ENCODE data around the gene NTF4. TPM values are rescaled to one million over a fixed set of nuclear protein-coding genes. Genes with fewer than 3 reads are reported as not detected.
A peak's percentile ranks its signal among the peaks of the same experiment; 100 is the strongest.
"Not testable (repeated sequence)": the region's sequence is repeated elsewhere in the genome, so short reads cannot be mapped to it uniquely, and the experiment has no call there.

The NTF4 gene
- total RNA-seq, 1 donor from 2014 or later: 1.1 TPM

DNA sequence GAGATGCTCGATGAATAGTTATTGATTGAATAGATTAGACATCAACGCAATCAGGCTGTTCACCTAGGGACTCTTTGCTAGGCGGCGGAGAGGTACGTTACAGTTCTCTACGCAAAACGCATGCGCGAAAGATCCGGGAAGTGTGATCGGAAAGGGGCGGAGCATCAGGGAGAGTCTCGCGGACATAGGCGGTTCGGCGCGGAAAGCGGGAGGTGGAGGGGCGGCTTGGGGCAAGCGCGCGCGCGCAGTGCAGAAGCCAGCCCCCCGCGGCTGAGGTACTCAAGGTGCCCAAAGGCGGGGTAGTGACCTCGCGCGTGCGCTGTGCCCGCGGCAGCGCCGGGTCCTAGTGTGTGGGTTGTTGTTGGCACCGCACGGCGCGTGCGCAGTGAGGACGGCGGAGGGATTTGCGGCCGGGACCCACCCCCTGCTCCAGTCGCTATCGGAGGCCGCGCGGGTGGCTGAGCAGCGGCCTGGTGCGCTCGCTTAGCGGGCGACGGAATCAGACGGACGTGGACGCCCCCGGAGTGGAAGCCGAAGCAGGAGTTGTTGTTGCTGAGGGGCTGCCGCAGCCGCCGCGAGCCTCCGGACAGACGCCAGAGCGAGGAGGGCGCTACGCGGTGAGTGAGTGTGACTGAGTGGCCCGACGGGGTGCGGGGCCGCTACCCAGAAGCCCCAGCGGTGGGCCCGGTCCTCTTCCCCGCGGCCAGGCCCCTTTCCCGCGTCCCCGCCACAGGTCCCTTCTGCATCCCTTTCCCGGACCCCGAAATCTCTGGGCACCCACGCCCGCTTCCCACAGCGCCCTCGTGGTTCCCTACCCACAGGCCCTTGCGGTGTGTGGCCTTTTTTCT is 20.6 kb upstream of the NTF4 start, which contains the start of gene SNRNP70:
SNRNP70 (plus strand) TSS at position 432 of the 848 bp plus-strand sequence. CDS start 964 bp downstream, outside the sequence.
- Mint-ChIP-seq H3K4me3 (ENCODE audit: unreplicated experiment) (peak within 1 kb of the TSS; percentile 99), H3K27ac (ENCODE audit: unreplicated experiment) (peak within 1 kb of the TSS; percentile 97), H3K9me3 (ENCODE audit: low read depth) (no peaks in the 10 kb centered on the region), H3K27me3 (ENCODE audit: low read depth) (no peaks in the 10 kb centered on the region), H3K4me1 (ENCODE audit: low read depth) (peaks cover 37% of the 10 kb centered on the region), H3K36me3 (ENCODE audit: low read depth) (peaks cover 10% of the 10 kb centered on the region)
- peak; percentile 100 for DNase-seq (ENCODE audit: low spot score)
- TF ChIP-seq, protein P1, sequence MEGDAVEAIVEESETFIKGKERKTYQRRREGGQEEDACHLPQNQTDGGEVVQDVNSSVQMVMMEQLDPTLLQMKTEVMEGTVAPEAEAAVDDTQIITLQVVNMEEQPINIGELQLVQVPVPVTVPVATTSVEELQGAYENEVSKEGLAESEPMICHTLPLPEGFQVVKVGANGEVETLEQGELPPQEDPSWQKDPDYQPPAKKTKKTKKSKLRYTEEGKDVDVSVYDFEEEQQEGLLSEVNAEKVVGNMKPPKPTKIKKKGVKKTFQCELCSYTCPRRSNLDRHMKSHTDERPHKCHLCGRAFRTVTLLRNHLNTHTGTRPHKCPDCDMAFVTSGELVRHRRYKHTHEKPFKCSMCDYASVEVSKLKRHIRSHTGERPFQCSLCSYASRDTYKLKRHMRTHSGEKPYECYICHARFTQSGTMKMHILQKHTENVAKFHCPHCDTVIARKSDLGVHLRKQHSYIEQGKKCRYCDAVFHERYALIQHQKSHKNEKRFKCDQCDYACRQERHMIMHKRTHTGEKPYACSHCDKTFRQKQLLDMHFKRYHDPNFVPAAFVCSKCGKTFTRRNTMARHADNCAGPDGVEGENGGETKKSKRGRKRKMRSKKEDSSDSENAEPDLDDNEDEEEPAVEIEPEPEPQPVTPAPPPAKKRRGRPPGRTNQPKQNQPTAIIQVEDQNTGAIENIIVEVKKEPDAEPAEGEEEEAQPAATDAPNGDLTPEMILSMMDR (IDR thresholded peaks at IDR 0.05): peak; percentile 18

DNA sequence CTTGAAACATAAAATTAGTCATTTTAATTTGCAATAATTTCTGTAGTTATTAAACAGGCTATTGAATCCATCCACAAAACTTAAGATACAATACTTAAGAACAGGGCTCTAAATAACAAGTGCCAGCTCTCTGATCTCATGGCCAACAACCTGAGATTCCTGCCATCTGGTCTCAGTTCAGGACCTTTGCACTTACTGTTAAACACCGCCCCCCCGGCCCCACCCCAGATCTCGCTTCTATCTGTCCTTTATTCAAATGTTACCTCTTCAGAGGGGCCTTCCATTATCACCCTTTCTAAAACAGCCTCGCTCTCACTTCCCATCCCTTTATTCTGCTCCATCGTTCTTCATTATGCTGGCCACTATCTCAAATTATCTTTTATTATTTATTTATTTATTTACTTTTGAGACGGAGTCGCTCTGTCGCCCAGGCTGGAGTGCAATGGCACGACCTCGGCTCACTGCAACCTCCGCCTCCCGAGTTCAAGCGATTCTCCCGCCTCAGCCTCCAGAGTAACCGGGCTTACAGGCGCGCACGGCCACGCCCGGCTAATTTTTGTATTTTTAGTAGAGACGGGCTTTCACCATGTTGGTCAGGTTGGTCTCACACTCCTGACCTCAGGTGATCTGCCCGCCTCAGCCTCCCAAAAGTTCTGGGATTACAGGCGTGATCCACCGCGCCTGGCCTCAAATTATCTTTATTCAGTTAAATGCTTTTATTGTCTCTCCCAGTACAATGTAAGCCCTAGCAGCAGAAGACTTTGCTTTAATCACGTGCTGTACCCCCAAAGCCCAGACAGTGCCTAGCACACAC is 19.8 kb upstream of the NTF4 start:
- Mint-ChIP-seq H3K4me3 (ENCODE audit: unreplicated experiment) (peak overlapping the region; percentile 99), H3K36me3 (ENCODE audit: low read depth) (peaks cover 9% of the 10 kb centered on the region), H3K27ac (ENCODE audit: unreplicated experiment) (peak overlapping the region; percentile 97), H3K9me3 (ENCODE audit: low read depth) (no peaks in the 10 kb centered on the region), H3K4me1 (ENCODE audit: low read depth) (peaks cover 37% of the 10 kb centered on the region), H3K27me3 (ENCODE audit: low read depth) (no peaks in the 10 kb centered on the region)
- TF ChIP-seq, protein P1 (IDR thresholded peaks at IDR 0.05): no peak
- no peak for DNase-seq (ENCODE audit: low spot score)

DNA sequence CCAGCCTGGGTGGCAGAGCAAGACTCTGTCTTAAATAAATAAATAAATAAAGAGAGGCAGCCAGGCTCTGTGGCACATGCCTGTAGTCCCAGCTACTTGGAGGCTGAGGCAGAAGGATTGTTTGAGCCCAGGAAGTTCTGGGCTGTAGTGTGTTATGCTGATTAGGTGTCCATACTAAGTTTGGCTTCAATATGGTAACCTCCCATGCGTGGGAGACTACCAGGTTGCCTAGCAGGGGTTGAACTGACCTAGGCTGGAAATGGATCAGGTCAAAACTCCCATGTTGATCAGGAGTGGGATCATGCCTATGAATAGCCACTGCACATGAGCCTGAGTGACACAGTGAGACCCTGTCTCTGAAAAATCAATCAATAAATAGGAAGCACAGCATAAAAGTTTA is 16.7 kb upstream of the NTF4 start:
- H3K27me3 Mint-ChIP-seq (ENCODE audit: low read depth): no peaks in the 10 kb centered on the region
- H3K36me3 Mint-ChIP-seq (ENCODE audit: low read depth): peaks cover 1% of the 10 kb centered on the region
- TF ChIP-seq, protein P1 (IDR thresholded peaks at IDR 0.05): no peak
- no peaks in the 10 kb centered on the region for H3K9me3 Mint-ChIP-seq (ENCODE audit: low read depth)
- H3K4me3 Mint-ChIP-seq (ENCODE audit: unreplicated experiment): no peak overlapping the region
- H3K4me1 Mint-ChIP-seq (ENCODE audit: low read depth): peaks cover 13% of the 10 kb centered on the region
- no peak for DNase-seq (ENCODE audit: low spot score)
- no peak overlapping the region for H3K27ac Mint-ChIP-seq (ENCODE audit: unreplicated experiment)

DNA sequence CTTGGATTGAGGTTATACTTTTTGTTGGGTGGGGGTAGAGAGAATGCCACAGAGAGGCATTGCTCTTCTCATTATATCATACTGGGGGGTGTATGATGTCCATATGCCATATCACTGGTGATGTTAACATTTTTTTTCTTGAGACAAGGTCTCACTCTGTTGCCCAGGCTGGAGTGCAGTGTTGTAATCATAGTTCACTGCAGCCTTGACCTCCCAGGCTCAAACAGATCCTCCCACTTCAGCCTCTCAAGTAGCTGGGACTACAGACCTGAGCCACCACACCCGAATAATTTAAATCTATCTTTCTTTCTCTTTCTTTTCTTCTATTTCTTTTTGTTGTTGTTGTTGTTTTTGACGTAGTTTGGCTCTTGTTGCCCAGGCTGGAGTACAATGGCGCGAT is 15.8 kb upstream of the NTF4 start:
- TF ChIP-seq, protein P1 (IDR thresholded peaks at IDR 0.05): no peak
- Mint-ChIP-seq H3K4me1 (ENCODE audit: low read depth) (peaks cover 8% of the 10 kb centered on the region), H3K36me3 (ENCODE audit: low read depth) (no peaks in the 10 kb centered on the region), H3K27me3 (ENCODE audit: low read depth) (no peaks in the 10 kb centered on the region), H3K9me3 (ENCODE audit: low read depth) (no peaks in the 10 kb centered on the region), H3K27ac (ENCODE audit: unreplicated experiment) (no peak overlapping the region), H3K4me3 (ENCODE audit: unreplicated experiment) (no peak overlapping the region)
- DNase-seq (ENCODE audit: low spot score): no peak

DNA sequence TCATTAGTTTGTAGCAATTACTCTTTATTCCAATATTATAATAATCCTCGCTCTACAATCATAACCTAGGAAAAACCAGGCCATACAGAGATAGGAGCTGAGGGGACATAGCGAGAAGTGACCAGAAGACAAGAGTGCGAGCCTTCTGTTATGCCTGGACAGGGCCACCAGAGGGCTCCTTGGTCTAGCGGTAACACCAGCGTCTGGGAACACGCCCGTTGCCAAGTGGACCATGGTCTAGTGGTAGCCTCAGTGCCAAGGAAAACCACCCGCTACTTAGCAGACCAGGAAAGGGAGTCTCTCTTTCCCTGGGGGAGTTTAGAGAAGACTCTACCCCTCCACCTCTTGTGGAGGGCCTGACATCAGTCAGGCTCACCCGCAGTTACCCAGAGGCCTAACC is 10.3 kb upstream of the NTF4 start:
- TF ChIP-seq, protein P1 (IDR thresholded peaks at IDR 0.05): peak; percentile 82
- H3K27me3 Mint-ChIP-seq (ENCODE audit: low read depth): peaks cover 16% of the 10 kb centered on the region
- H3K36me3 Mint-ChIP-seq (ENCODE audit: low read depth); H3K4me1 Mint-ChIP-seq (ENCODE audit: low read depth); H3K9me3 Mint-ChIP-seq (ENCODE audit: low read depth); H3K4me3 Mint-ChIP-seq (ENCODE audit: unreplicated experiment); H3K27ac Mint-ChIP-seq (ENCODE audit: unreplicated experiment); DNase-seq (ENCODE audit: low spot score): not testable (repeated sequence)

All from chondrocyte (in vitro differentiated cells).